ENCODE measurements around the gene CCDC69.
"Not testable (repeated sequence)": the region's sequence is repeated elsewhere in the genome, so short reads cannot be mapped to it uniquely, and the experiment has no call there.

The CCDC69 gene

GRCh38 chr5:151244206-151244605 is 20.3 kb upstream of the CCDC69 start:
- no peak for DNase-seq

- DNase-seq = no peak
These were observed 19.7 kb upstream of the CCDC69 start for GRCh38 chr5:151243564-151243963.

GRCh38 chr5:151243127-151243526 is 19.2 kb upstream of the CCDC69 start:
- DNase-seq = no peak

- DNase-seq = no peak
These were observed 17.2 kb upstream of the CCDC69 start for GRCh38 chr5:151240924-151241635.

- DNase-seq = not testable (repeated sequence)
These were observed 16.5 kb upstream of the CCDC69 start for GRCh38 chr5:151240268-151240835.

GRCh38 chr5:151239237-151239861 is 15.5 kb upstream of the CCDC69 start:
- DNase-seq = no peak

- DNase-seq = no peak
These were observed 14.4 kb upstream of the CCDC69 start for GRCh38 chr5:151238303-151238741.

- DNase-seq = no peak
These were observed 13.8 kb upstream of the CCDC69 start for GRCh38 chr5:151237685-151238084.

GRCh38 chr5:151236888-151237287 is 13.0 kb upstream of the CCDC69 start:
- DNase-seq = no peak

- not testable (repeated sequence) for DNase-seq
These were observed 11.3 kb upstream of the CCDC69 start for GRCh38 chr5:151235239-151235571.

- no peak for DNase-seq
These were observed 10.8 kb upstream of the CCDC69 start for GRCh38 chr5:151234476-151235238.

- DNase-seq = no peak
These were observed 9.8 kb upstream of the CCDC69 start for GRCh38 chr5:151233616-151234085.

GRCh38 chr5:151231359-151231758 is 7.5 kb upstream of the CCDC69 start:
- DNase-seq = no peak

- DNase-seq = no peak
These were observed 6.3 kb upstream of the CCDC69 start for GRCh38 chr5:151230048-151230680.

- no peak for DNase-seq
These were observed 5.1 kb upstream of the CCDC69 start for GRCh38 chr5:151228986-151229385.

GRCh38 chr5:151227918-151228447 is 4.1 kb upstream of the CCDC69 start:
- no peak for DNase-seq

GRCh38 chr5:151225475-151225874 is 1.6 kb upstream of the CCDC69 start:
- DNase-seq = no peak

- no peak for DNase-seq
These were observed 1.2 kb upstream of the CCDC69 start for GRCh38 chr5:151225071-151225470.

- DNase-seq = no peak
These were observed 480 bp upstream of the CCDC69 start for GRCh38 chr5:151224372-151224771.

GRCh38 chr5:151222790-151223446 is 974 bp downstream of the CCDC69 start:
- DNase-seq = no peak

- no peak for DNase-seq
These were observed 1.7 kb downstream of the CCDC69 start for GRCh38 chr5:151222054-151222789.
